SJSA1 (cell line): ENCODE measurements around the gene IL32. TPM values are rescaled to one million over a fixed set of nuclear protein-coding genes. Genes with fewer than 3 reads are reported as not detected.

Source experiments
- total RNA-seq: library from RNA; depleted of rRNA; stranded (reverse); fragments of >200 nt; shearing (Covaris generic); gene quantifications from 2 replicates; pipeline ENCODE4 v1.2.3, GENCODE V29; 2014; rRNA removed

The IL32 gene
- total RNA-seq, 1 experiment from 2014 or later = 99.8 TPM

Other genes with a start within 250 kb of the IL32 start
- not detected in 2 replicates for gene PRSS21, start 248.4 kb upstream of the IL32 start, total RNA-seq
- 0.11 and 0.53 TPM in 2 replicates for gene ZG16B, start 235.3 kb upstream of the IL32 start, total RNA-seq
- gene PRSS22, start 207.5 kb upstream of the IL32 start, total RNA-seq = not detected in 2 replicates
- gene FLYWCH2, start 182.4 kb upstream of the IL32 start, total RNA-seq = 72.0 and 82.4 TPM in 2 replicates
- 14.7 and 17.6 TPM in 2 replicates for gene FLYWCH1, start 153.7 kb upstream of the IL32 start, total RNA-seq
- gene KREMEN2, start 101.4 kb upstream of the IL32 start, total RNA-seq = not detected in 2 replicates
- gene PAQR4, start 96.3 kb upstream of the IL32 start, total RNA-seq = 29.9 and 44.0 TPM in 2 replicates
- gene PKMYT1, start 85.2 kb upstream of the IL32 start, total RNA-seq = 66.4 and 80.8 TPM in 2 replicates
- not detected in 2 replicates for gene CLDN9, start 52.7 kb upstream of the IL32 start, total RNA-seq
- gene CLDN6, start 47.5 kb upstream of the IL32 start, total RNA-seq = not detected in 2 replicates
- 545 and 625 TPM in 2 replicates for gene TNFRSF12A, start 45.3 kb upstream of the IL32 start, total RNA-seq
- gene HCFC1R1, start 41.7 kb upstream of the IL32 start, total RNA-seq = 16.2 and 30.6 TPM in 2 replicates
- 27.4 and 28.2 TPM in 2 replicates for gene THOC6, start 41.6 kb upstream of the IL32 start, total RNA-seq
- not detected in 2 replicates for gene BICDL2, start 28.7 kb upstream of the IL32 start, total RNA-seq
- 0.55 TPM in 1 of 2 replicates, not detected in the other for gene MMP25, start 19.1 kb upstream of the IL32 start, total RNA-seq
- not detected in 2 replicates for gene ZSCAN10, start 33.7 kb downstream of the IL32 start, total RNA-seq
- gene ZNF205, start 46.9 kb downstream of the IL32 start, total RNA-seq = 13.8 and 15.3 TPM in 2 replicates
- gene ZNF213, start 69.4 kb downstream of the IL32 start, total RNA-seq = 2.6 and 3.8 TPM in 2 replicates
- not detected in 2 replicates for gene OR1F1, start 122.6 kb downstream of the IL32 start, total RNA-seq
- gene ZNF200, start 169.5 kb downstream of the IL32 start, total RNA-seq = 8.5 TPM in 2 replicates
- gene MEFV, start 191.0 kb downstream of the IL32 start, total RNA-seq = not detected in 2 replicates
- 41.0 and 53.8 TPM in 2 replicates for gene ZNF263, start 217.9 kb downstream of the IL32 start, total RNA-seq
- 2.1 and 11.1 TPM in 2 replicates for gene TIGD7, start 239.8 kb downstream of the IL32 start, total RNA-seq
- 15.5 and 16.8 TPM in 2 replicates for gene ZNF75A, start 239.9 kb downstream of the IL32 start, total RNA-seq